H1 (cell line): ENCODE measurements around the gene PRR36.

Source experiments
- BRCA1 ChIP-seq: IDR thresholded peaks from 2 replicates; pipeline ENCODE4 v1.6.1; 2012; ENCODE audit warnings: low read depth, low read length, improper control_type of control experiment
- CTCF ChIP-seq, 3 experiments: IDR thresholded peaks; 1 replicate in 2 of 3; 2 replicates in 1 of 3; pipeline versions ENCODE4 v1.5.1 to v1.6.1; 2011; ENCODE audit warnings: low read length in 3 of 3, mild to moderate bottlenecking in 3 of 3, inconsistent platforms in 2 of 3, low read depth in 1 of 3, moderate library complexity in 1 of 3; ENCODE audit not compliant: insufficient read depth in 1 of 3; ENCODE audit errors: control extremely low read depth in 1 of 3
- EZH2 ChIP-seq: fragments of 200-600 bp; sonication (generic); IDR thresholded peaks from 2 replicates; pipeline ENCODE4 v1.7.1; 2012; ENCODE audit warnings: low read depth, mild to moderate bottlenecking, moderate library complexity, low read length, inconsistent platforms; ENCODE audit not compliant: severe bottlenecking
- GABPA ChIP-seq: IDR thresholded peaks from 2 replicates; pipeline ENCODE4 v1.6.1; 2011; ENCODE audit warnings: mild to moderate bottlenecking, low read length, moderate library complexity, borderline replicate concordance; ENCODE audit not compliant: insufficient read depth
- POLR2A ChIP-seq, 2 experiments: IDR thresholded peaks; 1 replicate in 1 of 2; 2 replicates in 1 of 2; pipeline ENCODE4 v1.6.1; 2011; ENCODE audit warnings: low read depth in 2 of 2, low read length in 2 of 2, mild to moderate bottlenecking in 2 of 2; ENCODE audit errors: control extremely low read depth in 1 of 2
- SP4 ChIP-seq: IDR thresholded peaks from 2 replicates; pipeline ENCODE4 v1.6.1; 2012; ENCODE audit warnings: low read length, inconsistent platforms
- TAF1 ChIP-seq: IDR thresholded peaks from 2 replicates; pipeline ENCODE4 v1.6.1; 2011; ENCODE audit warnings: mild to moderate bottlenecking, low read depth, low read length
- TF ChIP-seq, protein P1 (sequence below): IDR thresholded peaks from 2 replicates; pipeline ENCODE4 v1.6.1; 2012; ENCODE audit warnings: low read length, inconsistent platforms

DNA sequence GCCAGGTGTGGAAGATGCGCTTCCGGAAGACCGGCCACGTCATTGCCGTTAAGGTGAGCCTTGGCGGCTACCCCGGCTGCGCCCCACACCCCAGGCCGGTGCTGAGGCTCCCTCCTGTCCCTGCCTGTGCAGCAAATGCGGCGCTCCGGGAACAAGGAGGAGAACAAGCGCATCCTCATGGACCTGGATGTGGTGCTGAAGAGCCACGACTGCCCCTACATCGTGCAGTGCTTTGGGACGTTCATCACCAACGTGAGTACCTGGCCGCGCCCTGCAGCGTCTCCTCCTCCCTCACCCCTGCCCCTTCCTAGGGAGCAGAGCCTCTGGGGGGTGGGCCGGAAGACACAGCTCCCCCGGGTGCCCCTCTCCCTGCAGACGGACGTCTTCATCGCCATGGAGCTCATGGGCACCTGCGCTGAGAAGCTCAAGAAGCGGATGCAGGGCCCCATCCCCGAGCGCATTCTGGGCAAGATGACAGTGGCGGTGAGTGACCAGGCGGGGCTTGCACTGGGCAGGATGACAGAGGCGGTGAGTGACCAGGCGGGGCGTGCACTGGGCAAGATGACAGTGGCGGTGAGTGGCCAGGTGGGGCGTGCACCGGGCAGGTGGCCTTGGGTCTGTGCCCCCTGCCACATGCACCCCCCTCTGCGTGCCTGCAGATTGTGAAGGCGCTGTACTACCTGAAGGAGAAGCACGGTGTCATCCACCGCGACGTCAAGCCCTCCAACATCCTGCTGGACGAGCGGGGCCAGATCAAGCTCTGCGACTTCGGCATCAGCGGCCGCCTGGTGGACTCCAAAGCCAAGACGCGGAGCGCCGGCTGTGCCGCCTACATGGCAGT is 36.4 kb upstream of the PRR36 start:
- TF ChIP-seq CTCF (IDR thresholded peaks at IDR 0.05; ENCODE audit: control extremely low read depth in 1 of 3, insufficient read depth in 1 of 3, low read depth in 1 of 3, low read length in 3 of 3) (no peak), TAF1 (no peak), GABPA (no peak), POLR2A (IDR thresholded peaks at IDR 0.05; ENCODE audit: control extremely low read depth in 1 of 2, low read depth in 2 of 2, low read length in 2 of 2) (no peak), EZH2 (no peak), SP4 (no peak), BRCA1 (no peak)
- TF ChIP-seq, protein P1, sequence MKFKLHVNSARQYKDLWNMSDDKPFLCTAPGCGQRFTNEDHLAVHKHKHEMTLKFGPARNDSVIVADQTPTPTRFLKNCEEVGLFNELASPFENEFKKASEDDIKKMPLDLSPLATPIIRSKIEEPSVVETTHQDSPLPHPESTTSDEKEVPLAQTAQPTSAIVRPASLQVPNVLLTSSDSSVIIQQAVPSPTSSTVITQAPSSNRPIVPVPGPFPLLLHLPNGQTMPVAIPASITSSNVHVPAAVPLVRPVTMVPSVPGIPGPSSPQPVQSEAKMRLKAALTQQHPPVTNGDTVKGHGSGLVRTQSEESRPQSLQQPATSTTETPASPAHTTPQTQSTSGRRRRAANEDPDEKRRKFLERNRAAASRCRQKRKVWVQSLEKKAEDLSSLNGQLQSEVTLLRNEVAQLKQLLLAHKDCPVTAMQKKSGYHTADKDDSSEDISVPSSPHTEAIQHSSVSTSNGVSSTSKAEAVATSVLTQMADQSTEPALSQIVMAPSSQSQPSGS = no peak
